Measurements from ENCODE around the gene PCDHGA7.
A peak's percentile ranks its signal among the peaks of the same experiment; 100 is the strongest.

PCDHGA7 gene

DNA sequence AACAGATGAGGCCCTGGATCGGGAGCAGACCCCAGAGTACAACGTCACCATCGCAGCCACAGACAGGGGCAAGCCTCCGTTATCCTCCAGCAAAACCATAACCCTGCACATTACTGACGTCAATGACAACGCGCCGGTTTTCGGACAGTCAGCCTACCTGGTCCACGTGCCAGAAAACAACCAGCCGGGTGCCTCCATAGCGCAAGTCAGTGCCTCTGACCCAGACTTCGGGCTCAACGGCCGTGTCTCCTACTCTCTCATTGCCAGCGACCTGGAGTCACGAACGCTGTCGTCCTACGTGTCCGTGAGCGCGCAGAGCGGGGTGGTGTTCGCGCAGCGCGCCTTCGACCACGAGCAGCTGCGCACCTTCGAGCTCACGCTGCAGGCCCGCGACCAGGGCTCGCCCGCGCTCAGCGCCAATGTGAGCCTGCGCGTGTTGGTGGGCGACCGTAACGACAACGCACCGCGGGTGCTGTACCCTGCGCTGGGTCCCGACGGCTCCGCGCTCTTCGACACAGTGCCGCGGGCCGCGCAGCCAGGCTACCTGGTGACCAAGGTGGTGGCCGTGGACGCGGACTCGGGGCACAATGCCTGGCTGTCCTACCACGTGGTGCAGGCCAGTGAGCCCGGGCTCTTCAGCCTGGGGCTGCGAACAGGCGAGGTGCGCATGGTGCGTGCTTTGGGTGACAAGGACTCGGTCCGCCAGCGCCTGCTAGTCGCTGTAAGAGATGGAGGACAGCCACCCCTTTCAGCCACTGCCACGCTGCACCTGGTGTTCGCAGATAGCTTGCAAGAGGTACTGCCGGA lies 36.7 kb downstream of the PCDHGA7 start:
- no peak for TF ChIP-seq CTCF (conservative IDR thresholded peaks at IDR 0.05; ENCODE audit: low read depth, low read length)
- no peak for DNase-seq (ENCODE audit: low read depth)
- H3K4me3 ChIP-seq (ENCODE audit: low read length) = no peak overlapping the region

- H3K4me3 ChIP-seq (ENCODE audit: low read length) = peak within 1 kb of the TSS; percentile 53
- TF ChIP-seq CTCF (conservative IDR thresholded peaks at IDR 0.05; ENCODE audit: low read depth, low read length) = peak; percentile 62
- no peak for DNase-seq (ENCODE audit: low read depth)
Observed at GRCh38 chr5:141420855-141421488, 38.4 kb downstream of the PCDHGA7 start, which contains the start of gene PCDHGA11. TSS of gene PCDHGA11 (plus strand) at chr5:141421051. CDS start at chr5:141421228, 177 bp downstream.

DNA sequence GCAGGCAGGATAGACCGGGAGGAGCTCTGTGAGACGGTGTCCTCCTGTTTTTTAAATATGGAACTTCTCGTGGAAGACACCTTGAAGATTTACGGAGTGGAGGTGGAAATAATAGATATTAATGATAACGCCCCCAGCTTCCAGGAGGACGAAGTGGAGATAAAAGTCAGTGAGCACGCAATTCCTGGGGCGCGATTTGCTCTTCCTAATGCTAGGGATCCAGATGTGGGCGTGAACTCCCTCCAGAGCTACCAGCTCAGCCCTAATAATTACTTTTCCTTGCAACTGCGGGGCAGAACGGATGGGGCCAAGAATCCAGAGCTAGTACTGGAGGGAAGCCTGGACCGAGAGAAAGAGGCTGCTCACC lies 38.9 kb downstream of the PCDHGA7 start:
- DNase-seq (ENCODE audit: low read depth) = no peak
- no peak for TF ChIP-seq CTCF (conservative IDR thresholded peaks at IDR 0.05; ENCODE audit: low read depth, low read length)
- peak overlapping the region; percentile 53 for H3K4me3 ChIP-seq (ENCODE audit: low read length)

GRCh38 chr5:141422742-141423291 lies 40.3 kb downstream of the PCDHGA7 start:
- no peak for DNase-seq (ENCODE audit: low read depth)
- no peak overlapping the region for H3K4me3 ChIP-seq (ENCODE audit: low read length)
- no peak for TF ChIP-seq CTCF (conservative IDR thresholded peaks at IDR 0.05; ENCODE audit: low read depth, low read length)

GRCh38 chr5:141427783-141428426 lies 45.4 kb downstream of the PCDHGA7 start:
- TF ChIP-seq CTCF (conservative IDR thresholded peaks at IDR 0.05; ENCODE audit: low read depth, low read length) = no peak
- DNase-seq (ENCODE audit: low read depth) = no peak
- no peak overlapping the region for H3K4me3 ChIP-seq (ENCODE audit: low read length)

DNA sequence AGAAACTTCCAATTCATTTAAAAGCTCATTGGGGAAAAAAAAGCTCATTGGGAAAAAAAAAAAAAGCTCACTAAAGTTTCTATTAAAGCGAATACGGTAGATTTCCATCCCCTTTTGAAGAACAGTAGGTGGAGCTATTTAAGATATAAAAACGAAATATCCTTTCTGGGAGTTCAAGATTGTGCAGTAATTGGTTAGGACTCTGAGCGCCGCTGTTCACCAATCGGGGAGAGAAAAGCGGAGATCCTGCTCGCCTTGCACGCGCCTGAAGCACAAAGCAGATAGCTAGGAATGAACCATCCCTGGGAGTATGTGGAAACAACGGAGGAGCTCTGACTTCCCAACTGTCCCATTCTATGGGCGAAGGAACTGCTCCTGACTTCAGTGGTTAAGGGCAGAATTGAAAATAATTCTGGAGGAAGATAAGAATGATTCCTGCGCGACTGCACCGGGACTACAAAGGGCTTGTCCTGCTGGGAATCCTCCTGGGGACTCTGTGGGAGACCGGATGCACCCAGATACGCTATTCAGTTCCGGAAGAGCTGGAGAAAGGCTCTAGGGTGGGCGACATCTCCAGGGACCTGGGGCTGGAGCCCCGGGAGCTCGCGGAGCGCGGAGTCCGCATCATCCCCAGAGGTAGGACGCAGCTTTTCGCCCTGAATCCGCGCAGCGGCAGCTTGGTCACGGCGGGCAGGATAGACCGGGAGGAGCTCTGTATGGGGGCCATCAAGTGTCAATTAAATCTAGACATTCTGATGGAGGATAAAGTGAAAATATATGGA lies 48.0 kb downstream of the PCDHGA7 start, which contains the start of gene PCDHGA12:
Gene PCDHGA12 (plus strand): TSS at position 176 of the 782 bp plus-strand sequence. CDS start 253 bp downstream, at position 429.
- H3K4me3 ChIP-seq (ENCODE audit: low read length) = peak within 1 kb of the TSS; percentile 26
- DNase-seq (ENCODE audit: low read depth) = peak; percentile 52
- peak; percentile 50 for TF ChIP-seq CTCF (conservative IDR thresholded peaks at IDR 0.05; ENCODE audit: low read depth, low read length)
